Measurements from ENCODE around the gene ABHD17A. TPM values are rescaled to one million over a fixed set of nuclear protein-coding genes. Genes with fewer than 3 reads are reported as not detected.

ABHD17A gene
- polyA plus RNA-seq, 1 experiment = 48.8 TPM

GRCh38 chr19:1858412-1859081, 26.7 kb downstream of the ABHD17A start:
- no peak for TF ChIP-seq CTCF (IDR thresholded peaks at IDR 0.05; ENCODE audit: insufficient read depth, low read depth, low read length)
- CTCF ChIA-PET = interaction anchor here (0.5 to 3.9 kb wide), 4 partner anchors 9 to 233 kb away, joined by 3 to 24 read pairs (median 6); no protein-coding TSS in a partner anchor

GRCh38 chr19:1857648-1858326, 27.5 kb downstream of the ABHD17A start:
- no peak for TF ChIP-seq CTCF (IDR thresholded peaks at IDR 0.05; ENCODE audit: insufficient read depth, low read depth, low read length)
- POLR2A ChIA-PET = interaction anchor here (0.6 kb wide), 1 partner anchor 283 kb away, joined by 5 read pairs; no protein-coding TSS in a partner anchor
- Histone ChIP-seq H3K4me3 (ENCODE audit: low read depth, low read length) (peak overlapping the region; percentile 48), H3K36me3 (ENCODE audit: control insufficient read depth, insufficient read depth, low read length) (peaks cover 1% of the 10 kb centered on the region; the same call in 1 of the 2 replicates), H3K27me3 (ENCODE audit: control insufficient read depth, insufficient read depth, low read length) (no peaks in the 10 kb centered on the region)
- CTCF ChIA-PET = interaction anchor here (0.6 to 3.9 kb wide), 6 partner anchors 9 to 339 kb away, joined by 3 to 24 read pairs (median 4); no protein-coding TSS in a partner anchor
- no peak for DNase-seq (ENCODE audit: low read depth)

More at GRCh38 chr19:1858412-1859081, 26.7 kb downstream of the ABHD17A start:
- no peaks in the 10 kb centered on the region for H3K27me3 ChIP-seq (ENCODE audit: control insufficient read depth, insufficient read depth, low read length)
- H3K36me3 ChIP-seq (ENCODE audit: control insufficient read depth, insufficient read depth, low read length) = no peaks in the 10 kb centered on the region
- no peak overlapping the region for H3K4me3 ChIP-seq (ENCODE audit: low read depth, low read length)
- no peak for DNase-seq (ENCODE audit: low read depth)
- POLR2A ChIA-PET = interaction anchor here (0.6 kb wide), 2 partner anchors 143 to 414 kb away, joined by 3 read pairs; no protein-coding TSS in a partner anchor

GRCh38 chr19:1856698-1857603, 28.3 kb downstream of the ABHD17A start:
- DNase-seq (ENCODE audit: low read depth) = peak; percentile 24
- H3K27me3 ChIP-seq (ENCODE audit: control insufficient read depth, insufficient read depth, low read length) = no peaks in the 10 kb centered on the region
- peaks cover 1% of the 10 kb centered on the region; the same call in 1 of the 2 replicates for H3K36me3 ChIP-seq (ENCODE audit: control insufficient read depth, insufficient read depth, low read length)
- TF ChIP-seq CTCF (IDR thresholded peaks at IDR 0.05; ENCODE audit: insufficient read depth, low read depth, low read length) = no peak
- POLR2A ChIA-PET = interaction anchor here (0.6 kb wide), 2 partner anchors 282 to 582 kb away, joined by 3 to 5 read pairs; partner anchors contain the start of gene FAM174C
- CTCF ChIA-PET = interaction anchor here (0.6 to 3.9 kb wide), 7 partner anchors 8 to 338 kb away, joined by 3 to 24 read pairs (median 4); no protein-coding TSS in a partner anchor
- H3K4me3 ChIP-seq (ENCODE audit: low read depth, low read length) = peak overlapping the region; percentile 48

GRCh38 chr19:1856345-1856697, 29.0 kb downstream of the ABHD17A start:
- ChIA-PET POLR2A (no interaction called here), CTCF (interaction anchor here (1.1 to 3.9 kb wide), 4 partner anchors 10 to 41 kb away, joined by 4 to 24 read pairs (median 6); no protein-coding TSS in a partner anchor)
- TF ChIP-seq CTCF (IDR thresholded peaks at IDR 0.05; ENCODE audit: insufficient read depth, low read depth, low read length) = no peak
- Histone ChIP-seq H3K4me3 (ENCODE audit: low read depth, low read length) (peak overlapping the region; percentile 48), H3K27me3 (ENCODE audit: control insufficient read depth, insufficient read depth, low read length) (no peaks in the 10 kb centered on the region), H3K36me3 (ENCODE audit: control insufficient read depth, insufficient read depth, low read length) (peaks cover 1% of the 10 kb centered on the region)
- DNase-seq (ENCODE audit: low read depth) = no peak

Data from BJ (cell line).